Mucosa of rectum (tissue), 2 donors: Measurements from ENCODE around the gene RBL1.
"Not testable (repeated sequence)": the region's sequence is repeated elsewhere in the genome, so short reads cannot be mapped to it uniquely, and the experiment has no call there.

Experiments
- H3K27ac ChIP-seq, 2 donors: one replicate each; pipeline ENCODE4 v1.7.0; 2013; ENCODE audit warnings: inconsistent platforms in 2 of 2, low read depth in 2 of 2, low read length in 2 of 2
- H3K27me3 ChIP-seq, 2 donors: one replicate each; pipeline ENCODE4 v1.7.0; 2013; ENCODE audit warnings: low read length in 2 of 2; ENCODE audit not compliant: control insufficient read depth in 2 of 2, insufficient read depth in 2 of 2
- H3K36me3 ChIP-seq, 2 donors: one replicate each; pipeline ENCODE4 v1.7.0; 2013; ENCODE audit warnings: low read length in 2 of 2; ENCODE audit not compliant: control insufficient read depth in 2 of 2, insufficient read depth in 2 of 2
- H3K4me1 ChIP-seq, 2 donors: one replicate each; pipeline ENCODE4 v1.7.0; 2013; ENCODE audit warnings: low read length in 2 of 2, mild to moderate bottlenecking in 1 of 2; ENCODE audit not compliant: control insufficient read depth in 2 of 2, insufficient read depth in 2 of 2
- H3K4me3 ChIP-seq, 2 donors: one replicate each; pipeline ENCODE4 v1.7.0; 2013; ENCODE audit warnings: low read length in 2 of 2
- H3K9ac ChIP-seq, 2 donors: one replicate each; pipeline ENCODE4 v1.7.0; 2013; ENCODE audit warnings: low read length in 2 of 2, low read depth in 1 of 2, mild to moderate bottlenecking in 1 of 2
- H3K9me3 ChIP-seq, 2 donors: one replicate each; pipeline ENCODE4 v1.7.0; 2013; ENCODE audit warnings: low read length in 2 of 2; ENCODE audit not compliant: control insufficient read depth in 2 of 2
- donor health status: healthy.
- donor health status: Normal muscosa, but diverticular disease.

RBL1 gene

DNA sequence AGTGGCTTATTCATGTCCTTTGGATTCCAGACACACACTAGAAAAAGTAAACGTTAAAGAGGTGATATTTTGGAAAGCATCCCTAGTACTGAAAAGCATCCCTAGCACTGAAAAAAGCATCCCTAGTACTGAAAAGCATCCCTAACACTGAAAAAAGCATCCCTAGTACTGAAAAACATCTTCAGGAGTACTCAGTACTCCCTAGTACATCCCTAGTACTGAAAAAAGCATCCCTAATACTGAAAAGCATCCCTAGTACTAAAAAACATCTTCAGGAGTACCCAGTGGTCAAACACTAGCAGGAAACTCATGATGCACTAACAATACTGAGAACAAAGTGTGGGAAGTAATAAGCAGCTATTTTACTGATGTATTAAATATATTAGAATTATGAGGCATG is 98.7 kb downstream of the RBL1 start:
- Histone ChIP-seq H3K9ac (no peak overlapping the region), H3K4me3 (no peak overlapping the region), H3K27ac (no peak overlapping the region), H3K9me3 (no peaks in the 10 kb centered on the region), H3K36me3 (peaks cover 3 to 6% of the 10 kb centered on the region in 2 donors), H3K4me1 (no peaks in the 10 kb centered on the region), H3K27me3 (no peaks in the 10 kb centered on the region)

DNA sequence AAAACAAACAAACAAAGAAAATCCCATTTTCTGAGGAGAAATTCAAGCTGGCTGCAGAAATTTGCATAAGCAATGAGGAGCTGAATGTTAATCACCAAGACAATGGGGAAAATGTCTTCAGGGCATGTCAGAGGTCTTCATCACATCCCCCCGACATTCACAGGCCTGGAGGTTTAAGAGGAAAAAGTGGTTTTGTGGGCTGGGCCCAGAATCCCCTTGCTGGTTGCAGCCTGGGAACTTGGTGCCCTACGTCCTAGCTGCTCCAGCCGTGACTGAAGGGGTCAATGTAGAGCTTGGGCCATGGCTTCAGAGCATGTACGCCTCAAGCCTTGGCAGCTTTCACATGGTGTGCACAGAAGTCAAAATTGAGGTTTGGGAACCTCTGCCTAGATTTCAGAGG is 101.6 kb downstream of the RBL1 start:
- H3K4me1 ChIP-seq, H3K9ac ChIP-seq, H3K27ac ChIP-seq, H3K9me3 ChIP-seq, H3K27me3 ChIP-seq, H3K36me3 ChIP-seq, H3K4me3 ChIP-seq: not testable (repeated sequence)

GRCh38 chr20:36992802-36993334 is 102.9 kb downstream of the RBL1 start:
- Histone ChIP-seq H3K9ac (no peak overlapping the region), H3K27ac (no peak overlapping the region), H3K36me3 (peaks cover 0 to 6% of the 10 kb centered on the region in 2 donors), H3K4me1 (no peaks in the 10 kb centered on the region), H3K9me3 (no peaks in the 10 kb centered on the region), H3K4me3 (no peak overlapping the region), H3K27me3 (no peaks in the 10 kb centered on the region)

- no peaks in the 10 kb centered on the region for H3K4me1 ChIP-seq
- no peak overlapping the region for H3K4me3 ChIP-seq
- H3K27me3 ChIP-seq, result no peaks in the 10 kb centered on the region
- no peak overlapping the region for H3K9ac ChIP-seq
- H3K36me3 ChIP-seq, result peaks cover 0 to 3% of the 10 kb centered on the region in 2 donors
- no peak overlapping the region for H3K27ac ChIP-seq
- H3K9me3 ChIP-seq, result no peaks in the 10 kb centered on the region
These were observed 104.1 kb downstream of the RBL1 start for GRCh38 chr20:36991703-36992102.

GRCh38 chr20:36989797-36990196 is 106.0 kb downstream of the RBL1 start:
- Histone ChIP-seq H3K9me3 (no peaks in the 10 kb centered on the region), H3K27ac (no peak overlapping the region), H3K4me1 (no peaks in the 10 kb centered on the region), H3K9ac (no peak overlapping the region), H3K4me3 (no peak overlapping the region), H3K27me3 (no peaks in the 10 kb centered on the region), H3K36me3 (peaks cover 0 to 1% of the 10 kb centered on the region in 2 donors)

DNA sequence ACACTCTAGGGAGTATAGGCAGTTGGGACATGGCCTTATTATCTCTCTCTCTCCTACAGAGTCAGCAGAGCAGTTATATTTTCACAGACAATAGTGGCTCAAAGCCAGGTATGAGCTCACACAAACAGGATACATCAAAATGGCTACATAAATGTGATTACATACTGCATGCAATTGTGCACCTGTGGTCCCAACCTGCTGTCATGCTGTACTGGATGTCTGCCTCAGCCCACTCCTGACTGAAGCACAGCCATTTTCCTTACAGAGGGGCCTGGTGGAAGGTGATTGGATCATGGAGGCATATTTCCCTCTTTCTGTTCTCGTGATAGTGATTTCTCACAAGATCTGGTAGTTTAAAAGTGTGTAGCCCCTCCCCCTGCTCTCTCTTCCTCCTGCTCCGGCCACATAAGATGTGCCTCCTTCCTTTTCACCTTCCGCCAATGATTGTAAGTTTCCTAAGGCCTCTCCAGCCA is 107.3 kb downstream of the RBL1 start:
- Histone ChIP-seq H3K27ac (no peak overlapping the region), H3K4me1 (no peaks in the 10 kb centered on the region), H3K9me3 (no peaks in the 10 kb centered on the region), H3K9ac (no peak overlapping the region), H3K27me3 (no peaks in the 10 kb centered on the region), H3K36me3 (no peaks in the 10 kb centered on the region), H3K4me3 (no peak overlapping the region)

GRCh38 chr20:36984257-36984638 is 111.5 kb downstream of the RBL1 start:
- H3K36me3 ChIP-seq, result no peaks in the 10 kb centered on the region
- H3K4me3 ChIP-seq, result no peak overlapping the region
- H3K9ac ChIP-seq, result no peak overlapping the region
- no peaks in the 10 kb centered on the region for H3K4me1 ChIP-seq
- no peaks in the 10 kb centered on the region for H3K27me3 ChIP-seq
- no peaks in the 10 kb centered on the region for H3K9me3 ChIP-seq
- H3K27ac ChIP-seq, result no peak overlapping the region

GRCh38 chr20:36975099-36975818 is 120.5 kb downstream of the RBL1 start:
- Histone ChIP-seq H3K27me3 (no peaks in the 10 kb centered on the region), H3K9me3 (no peaks in the 10 kb centered on the region), H3K4me1 (peaks cover 0 to 5% of the 10 kb centered on the region in 2 donors), H3K9ac (no peak overlapping the region), H3K4me3 (peak overlapping the region in 1 of 2 donors; percentile 20), H3K36me3 (no peaks in the 10 kb centered on the region), H3K27ac (no peak overlapping the region)

GRCh38 chr20:36974660-36975059 is 121.1 kb downstream of the RBL1 start:
- Histone ChIP-seq H3K4me1 (peaks cover 2 to 5% of the 10 kb centered on the region in 2 donors), H3K4me3 (no peak overlapping the region), H3K9me3 (no peaks in the 10 kb centered on the region), H3K9ac (no peak overlapping the region), H3K27me3 (no peaks in the 10 kb centered on the region), H3K36me3 (no peaks in the 10 kb centered on the region), H3K27ac (no peak overlapping the region)

- no peaks in the 10 kb centered on the region for H3K36me3 ChIP-seq
- H3K9me3 ChIP-seq, result no peaks in the 10 kb centered on the region
- peaks cover 5% of the 10 kb centered on the region in 2 donors for H3K4me1 ChIP-seq
- no peak overlapping the region for H3K4me3 ChIP-seq
- H3K27me3 ChIP-seq, result no peaks in the 10 kb centered on the region
- no peak overlapping the region for H3K27ac ChIP-seq
- no peak overlapping the region for H3K9ac ChIP-seq
These were observed 124.7 kb downstream of the RBL1 start for GRCh38 chr20:36971103-36971502.
